Measurements from ENCODE around the gene INPP5B. TPM values are rescaled to one million over a fixed set of nuclear protein-coding genes. Genes with fewer than 3 reads are reported as not detected.
"Not testable (repeated sequence)": the region's sequence is repeated elsewhere in the genome, so short reads cannot be mapped to it uniquely, and the experiment has no call there.

The INPP5B gene
- total RNA-seq, 1 experiment from 2014 or later: 13.0 TPM

DNA sequence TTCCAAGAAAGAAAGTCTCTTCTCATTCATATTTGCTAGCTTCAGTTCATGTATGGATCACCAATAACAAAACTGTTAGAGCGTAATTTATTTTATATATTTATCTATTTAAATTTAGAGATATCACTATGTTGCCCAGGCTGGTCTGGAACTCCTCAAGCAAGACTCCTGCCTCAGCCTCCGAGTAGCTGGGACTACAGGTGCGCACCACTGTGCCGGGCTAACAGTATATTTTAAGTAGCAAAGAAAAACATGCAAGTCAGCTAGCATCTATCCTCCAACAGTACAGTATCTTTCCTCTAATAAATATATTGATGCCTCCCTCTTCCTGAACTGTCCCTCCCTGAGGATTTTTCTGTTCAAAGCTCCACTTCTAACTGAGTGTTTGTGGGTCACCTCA is 21.5 kb downstream of the INPP5B start:
- no peak for DNase-seq (ENCODE audit: low read depth)
- in situ Hi-C loops (cut with HindIII; ENCODE audit: low pct_unique_long_range_greater_than_20kb, low sequenced_read_pairs): no loop called here

DNA sequence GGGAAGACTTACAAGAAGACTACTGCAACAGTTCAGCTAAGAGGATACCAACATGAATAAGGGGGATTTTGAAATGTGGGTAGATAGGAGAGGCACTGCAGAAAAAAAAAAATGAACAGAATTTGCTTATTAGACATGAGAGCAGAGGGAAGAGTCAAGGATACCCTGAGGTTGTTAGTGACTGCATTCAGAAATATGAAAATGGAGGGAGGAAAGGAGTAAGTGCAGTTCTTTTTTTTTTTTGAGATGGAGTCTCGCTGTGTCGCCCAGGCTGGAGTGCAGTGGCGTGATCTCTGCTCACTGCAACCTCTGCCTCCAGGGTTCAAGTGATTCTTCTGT is 23.3 kb downstream of the INPP5B start:
- no peak for DNase-seq (ENCODE audit: low read depth)
- in situ Hi-C loops (cut with HindIII; ENCODE audit: low pct_unique_long_range_greater_than_20kb, low sequenced_read_pairs): no loop called here

DNA sequence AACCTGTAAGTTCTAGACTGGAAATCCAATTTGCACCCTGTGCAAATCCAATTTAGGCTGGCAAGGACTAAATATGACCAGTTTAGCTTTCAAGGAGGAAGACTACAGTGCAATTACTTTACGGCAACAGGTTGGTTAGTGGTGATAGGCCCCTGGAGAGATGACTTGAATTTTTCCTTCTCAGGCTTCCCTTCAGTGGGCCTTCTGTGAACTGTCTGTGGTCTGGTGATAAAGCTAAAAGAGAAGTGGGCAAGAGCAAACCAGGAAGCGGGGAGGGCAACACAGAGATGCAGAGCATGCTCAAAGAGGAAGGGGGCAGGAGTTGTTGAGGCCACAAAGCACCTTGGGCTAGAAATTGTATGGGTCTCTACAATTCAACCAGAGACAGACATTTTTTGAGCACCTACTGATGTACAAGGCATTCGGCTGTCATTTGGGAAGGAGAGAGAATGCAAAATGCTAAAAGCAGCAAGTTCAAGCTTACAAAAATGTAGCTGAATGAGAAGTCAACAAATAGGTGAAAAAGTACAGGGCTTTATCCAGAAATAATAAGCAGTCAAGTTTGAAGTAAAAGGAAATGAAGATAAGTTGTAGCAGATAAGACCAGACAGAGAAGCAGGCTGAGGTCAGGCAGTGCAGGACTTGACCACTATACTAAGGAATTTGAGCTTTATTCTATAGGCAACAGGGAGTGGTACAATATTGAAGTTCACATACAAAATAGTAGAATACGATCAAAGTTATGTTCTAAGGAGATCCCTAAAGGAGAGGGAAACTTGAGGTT is 23.9 kb downstream of the INPP5B start:
- in situ Hi-C loops (cut with HindIII; ENCODE audit: low pct_unique_long_range_greater_than_20kb, low sequenced_read_pairs): no loop called here
- DNase-seq (ENCODE audit: low read depth): no peak

DNA sequence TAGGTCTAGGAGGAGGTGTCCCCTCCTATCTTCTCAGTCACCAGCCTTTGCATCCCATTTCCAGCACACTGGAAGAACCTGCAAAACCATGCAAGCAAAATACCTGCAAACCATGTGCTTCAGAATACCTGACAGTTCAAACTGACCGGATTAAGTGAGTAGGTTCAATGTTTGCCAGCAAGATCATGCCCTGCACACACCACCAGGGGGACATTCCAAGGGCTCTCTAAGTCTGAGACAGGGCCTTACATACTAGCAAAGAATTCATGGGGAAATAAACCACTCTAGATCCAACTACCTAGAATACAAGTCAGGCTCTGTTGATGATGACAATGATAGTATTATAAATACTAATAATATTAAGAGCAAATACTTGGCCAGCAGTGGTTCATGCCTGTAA is 27.6 kb downstream of the INPP5B start:
- DNase-seq (ENCODE audit: low read depth): no peak
- in situ Hi-C loops (cut with HindIII; ENCODE audit: low pct_unique_long_range_greater_than_20kb, low sequenced_read_pairs): no loop called here

DNA sequence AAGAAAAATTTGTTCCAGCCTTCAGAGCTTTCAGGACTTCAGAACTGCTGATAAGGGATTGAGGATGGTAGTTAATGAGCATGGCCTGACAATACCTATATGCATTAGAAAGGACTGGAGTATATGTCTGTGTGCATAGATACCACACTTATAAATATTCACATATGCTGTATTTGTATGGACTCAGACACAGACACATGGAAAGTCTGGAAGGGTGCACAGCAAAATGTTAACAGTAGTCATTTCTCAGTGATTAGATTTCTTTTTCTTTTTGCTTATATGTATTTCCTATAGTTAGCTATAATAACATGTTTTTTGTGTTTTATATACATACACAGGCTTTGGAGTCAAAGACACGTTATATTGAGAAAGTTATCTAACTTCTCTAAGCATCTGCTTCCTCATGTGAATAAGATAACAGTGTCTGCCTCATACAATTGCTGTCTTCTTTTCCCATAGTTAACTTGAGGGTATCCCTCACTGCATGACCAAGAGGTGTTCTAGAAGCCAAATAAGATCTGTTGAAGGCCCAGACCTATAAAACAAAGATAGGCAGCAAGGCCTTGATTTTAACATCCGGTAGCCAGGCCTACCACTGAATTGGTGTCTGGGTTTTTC is 31.3 kb downstream of the INPP5B start:
- DNase-seq (ENCODE audit: low read depth): no peak
- in situ Hi-C loops (cut with HindIII; ENCODE audit: low pct_unique_long_range_greater_than_20kb, low sequenced_read_pairs): no loop called here

DNA sequence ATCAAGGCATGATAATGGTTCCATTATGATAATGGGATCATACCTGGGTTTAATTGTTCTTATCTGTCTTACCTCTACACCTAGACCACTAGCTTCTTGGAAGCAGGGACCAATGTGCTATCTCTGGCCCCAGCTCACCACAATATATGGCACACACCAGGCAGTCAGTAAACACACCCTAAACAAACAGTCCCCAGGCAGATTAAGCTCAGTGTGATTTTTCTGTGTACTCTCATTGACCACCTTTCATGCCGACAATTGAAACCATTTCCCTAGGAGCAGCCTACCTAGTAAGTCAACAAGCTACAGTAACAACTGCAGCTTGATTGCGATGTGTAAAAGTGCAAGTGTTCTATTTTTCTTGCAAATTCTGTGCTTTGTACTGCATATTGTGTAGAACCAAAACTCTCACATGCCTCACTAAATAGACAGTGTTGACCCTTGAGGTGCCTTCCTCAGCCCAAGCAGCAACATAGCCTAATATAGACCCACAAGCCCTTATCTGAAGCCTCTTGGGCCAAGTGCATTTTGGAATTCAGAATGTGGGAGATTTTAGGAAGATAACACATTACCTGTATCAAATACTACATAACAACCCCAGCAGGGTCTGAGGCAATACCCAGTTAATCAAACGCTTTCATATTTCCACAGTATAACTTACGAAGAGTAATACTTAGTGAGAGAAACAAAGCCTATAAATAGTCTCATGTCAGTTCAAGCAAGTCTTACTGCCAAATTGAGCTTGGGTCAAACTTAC is 32.0 kb downstream of the INPP5B start:
- in situ Hi-C loops (cut with HindIII; ENCODE audit: low pct_unique_long_range_greater_than_20kb, low sequenced_read_pairs): no loop called here

GRCh38 chr1:37911478-37911877 is 35.4 kb downstream of the INPP5B start:
- in situ Hi-C loops (cut with HindIII; ENCODE audit: low pct_unique_long_range_greater_than_20kb, low sequenced_read_pairs); DNase-seq (ENCODE audit: low read depth): not testable (repeated sequence)

More for the DNA sequence above, 32.0 kb downstream of the INPP5B start:
- no peak for DNase-seq (ENCODE audit: low read depth)

- DNase-seq (ENCODE audit: low read depth); in situ Hi-C loops (cut with HindIII; ENCODE audit: low pct_unique_long_range_greater_than_20kb, low sequenced_read_pairs): not testable (repeated sequence)
Observed at GRCh38 chr1:37910886-37911285, 36.0 kb downstream of the INPP5B start.

- DNase-seq (ENCODE audit: low read depth); in situ Hi-C loops (cut with HindIII; ENCODE audit: low pct_unique_long_range_greater_than_20kb, low sequenced_read_pairs): not testable (repeated sequence)
Observed at GRCh38 chr1:37908531-37908930, 38.3 kb downstream of the INPP5B start.

GRCh38 chr1:37907416-37908125 is 39.3 kb downstream of the INPP5B start:
- DNase-seq (ENCODE audit: low read depth); in situ Hi-C loops (cut with HindIII; ENCODE audit: low pct_unique_long_range_greater_than_20kb, low sequenced_read_pairs): not testable (repeated sequence)

GRCh38 chr1:37906591-37906990 is 40.3 kb downstream of the INPP5B start:
- DNase-seq (ENCODE audit: low read depth); in situ Hi-C loops (cut with HindIII; ENCODE audit: low pct_unique_long_range_greater_than_20kb, low sequenced_read_pairs): not testable (repeated sequence)

- DNase-seq (ENCODE audit: low read depth): peak; percentile 13
- in situ Hi-C loops (cut with HindIII; ENCODE audit: low pct_unique_long_range_greater_than_20kb, low sequenced_read_pairs): no loop called here
Observed at GRCh38 chr1:37905727-37906126, 41.1 kb downstream of the INPP5B start.

DNA sequence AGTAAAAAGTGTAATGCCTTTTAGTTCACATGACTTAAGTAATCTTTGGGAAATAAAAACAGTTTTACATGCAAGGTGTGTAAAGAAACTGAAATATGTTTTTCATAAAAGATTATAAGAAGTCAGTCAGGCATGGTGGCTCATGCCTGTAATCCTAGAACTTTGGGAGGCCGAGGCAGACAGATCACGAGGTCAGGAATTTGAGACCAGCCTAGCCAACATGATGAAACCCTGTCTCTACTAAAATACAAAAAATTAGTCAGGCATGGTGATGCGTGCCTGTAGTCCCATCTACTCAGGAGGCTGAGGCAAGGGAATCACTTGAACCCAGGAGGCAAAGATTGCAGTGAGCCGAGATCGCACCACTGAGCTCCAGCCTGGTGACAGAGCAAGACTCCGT is 42.9 kb downstream of the INPP5B start:
- DNase-seq (ENCODE audit: low read depth); in situ Hi-C loops (cut with HindIII; ENCODE audit: low pct_unique_long_range_greater_than_20kb, low sequenced_read_pairs): not testable (repeated sequence)

- DNase-seq (ENCODE audit: low read depth): no peak
- in situ Hi-C loops (cut with HindIII; ENCODE audit: low pct_unique_long_range_greater_than_20kb, low sequenced_read_pairs): no loop called here
Observed at GRCh38 chr1:37902983-37903382, 43.9 kb downstream of the INPP5B start.

- DNase-seq (ENCODE audit: low read depth): no peak
- in situ Hi-C loops (cut with HindIII; ENCODE audit: low pct_unique_long_range_greater_than_20kb, low sequenced_read_pairs): no loop called here
Observed at GRCh38 chr1:37901893-37902225, 45.0 kb downstream of the INPP5B start.

- in situ Hi-C loops (cut with HindIII; ENCODE audit: low pct_unique_long_range_greater_than_20kb, low sequenced_read_pairs): no loop called here
- no peak for DNase-seq (ENCODE audit: low read depth)
Observed at GRCh38 chr1:37901191-37901892, 45.5 kb downstream of the INPP5B start.

- in situ Hi-C loops (cut with HindIII; ENCODE audit: low pct_unique_long_range_greater_than_20kb, low sequenced_read_pairs); DNase-seq (ENCODE audit: low read depth): not testable (repeated sequence)
Observed at GRCh38 chr1:37897563-37897962, 49.3 kb downstream of the INPP5B start.

- in situ Hi-C loops (cut with HindIII; ENCODE audit: low pct_unique_long_range_greater_than_20kb, low sequenced_read_pairs): no loop called here
- DNase-seq (ENCODE audit: low read depth): no peak
Observed at GRCh38 chr1:37893673-37894072, 53.2 kb downstream of the INPP5B start.
